ENCODE measurements around the gene NLRP3. TPM values are rescaled to one million over a fixed set of nuclear protein-coding genes. Genes with fewer than 3 reads are reported as not detected.
"Not testable (repeated sequence)": the region's sequence is repeated elsewhere in the genome, so short reads cannot be mapped to it uniquely, and the experiment has no call there.

The NLRP3 gene
- total RNA-seq, 1 donor from 2014 or later, result 0.66 TPM

- Histone ChIP-seq H3K4me1 (no peaks in the 10 kb centered on the region), H3K27ac (replicated peaks) (no peak overlapping the region), H3K27me3 (ENCODE audit: low read depth) (no peaks in the 10 kb centered on the region), H3K36me3 (no peaks in the 10 kb centered on the region), H3K9me3 (replicated peaks) (no peaks in the 10 kb centered on the region), H3K4me3 (no peak overlapping the region)
- no peak for TF ChIP-seq CTCF (IDR thresholded peaks at IDR 0.05; ENCODE audit: borderline replicate concordance)
- no peak for DNase-seq
- intact Hi-C loops (cut with micrococcal nuclease), result no loop called here
Observed at GRCh38 chr1:247468481-247469140, 52.6 kb downstream of the NLRP3 start.

- Histone ChIP-seq H3K27me3 (ENCODE audit: low read depth) (no peaks in the 10 kb centered on the region), H3K9me3 (replicated peaks) (no peaks in the 10 kb centered on the region), H3K4me3 (no peak overlapping the region), H3K4me1 (no peaks in the 10 kb centered on the region), H3K27ac (replicated peaks) (no peak overlapping the region), H3K36me3 (no peaks in the 10 kb centered on the region)
- TF ChIP-seq CTCF (IDR thresholded peaks at IDR 0.05; ENCODE audit: borderline replicate concordance), result no peak
- intact Hi-C loops (cut with micrococcal nuclease), result no loop called here
- DNase-seq, result no peak
Observed at GRCh38 chr1:247469141-247469535, 53.2 kb downstream of the NLRP3 start.

GRCh38 chr1:247470942-247471429 is 55.0 kb downstream of the NLRP3 start:
- intact Hi-C loops (cut with micrococcal nuclease); H3K4me1 ChIP-seq; H3K4me3 ChIP-seq; DNase-seq; H3K36me3 ChIP-seq; H3K27me3 ChIP-seq (ENCODE audit: low read depth); H3K27ac ChIP-seq (replicated peaks): not testable (repeated sequence)
- H3K9me3 ChIP-seq (replicated peaks), result peaks cover 17% of the 10 kb centered on the region

- no peak for DNase-seq
- no peak overlapping the region for H3K27ac ChIP-seq (replicated peaks)
- peaks cover 18% of the 10 kb centered on the region for H3K9me3 ChIP-seq (replicated peaks)
- no peak overlapping the region for H3K4me3 ChIP-seq
- H3K4me1 ChIP-seq, result no peaks in the 10 kb centered on the region
- no peak for TF ChIP-seq CTCF (IDR thresholded peaks at IDR 0.05; ENCODE audit: borderline replicate concordance)
- no peaks in the 10 kb centered on the region for H3K36me3 ChIP-seq
- intact Hi-C loops (cut with micrococcal nuclease), result no loop called here
- H3K27me3 ChIP-seq (ENCODE audit: low read depth), result no peaks in the 10 kb centered on the region
Observed at GRCh38 chr1:247471445-247472016, 55.6 kb downstream of the NLRP3 start.

GRCh38 chr1:247472035-247472434 is 56.1 kb downstream of the NLRP3 start:
- peaks cover 18% of the 10 kb centered on the region for H3K9me3 ChIP-seq (replicated peaks)
- no peaks in the 10 kb centered on the region for H3K36me3 ChIP-seq
- no peak for DNase-seq
- no peak overlapping the region for H3K4me3 ChIP-seq
- H3K27me3 ChIP-seq (ENCODE audit: low read depth), result no peaks in the 10 kb centered on the region
- intact Hi-C loops (cut with micrococcal nuclease), result no loop called here
- H3K27ac ChIP-seq (replicated peaks), result no peak overlapping the region
- no peak for TF ChIP-seq CTCF (IDR thresholded peaks at IDR 0.05; ENCODE audit: borderline replicate concordance)
- H3K4me1 ChIP-seq, result no peaks in the 10 kb centered on the region

GRCh38 chr1:247474367-247474766 is 58.4 kb downstream of the NLRP3 start:
- no peak for DNase-seq
- Histone ChIP-seq H3K36me3 (no peaks in the 10 kb centered on the region), H3K9me3 (replicated peaks) (peaks cover 18% of the 10 kb centered on the region), H3K27ac (replicated peaks) (no peak overlapping the region), H3K4me3 (no peak overlapping the region), H3K27me3 (ENCODE audit: low read depth) (no peaks in the 10 kb centered on the region), H3K4me1 (no peaks in the 10 kb centered on the region)
- intact Hi-C loops (cut with micrococcal nuclease), result no loop called here
- no peak for TF ChIP-seq CTCF (IDR thresholded peaks at IDR 0.05; ENCODE audit: borderline replicate concordance)

Measured in left ventricle myocardium inferior (tissue), 1 donor.